Thoracic aorta (tissue), 2 donors: ENCODE measurements around the gene TOMM40L. TPM values are rescaled to one million over a fixed set of nuclear protein-coding genes. Genes with fewer than 3 reads are reported as not detected.

Experiments used
- ATAC-seq: fragments of 150-250 bp; one replicate; pipeline ENCODE4 v1.8.0; 2017; ENCODE audit warnings: low read depth; ENCODE audit not compliant: insufficient number of reproducible peaks, low FRiP score
- DNase-seq: peaks from one replicate; pipeline ENCODE4 v3.0.0-alpha.2; 2020; ENCODE audit warnings: low spot score
- H3K27ac ChIP-seq, 2 donors: fragments of 200-600 bp; sonication (generic); 1 replicate in 1 of 2; 2 replicates in 1 of 2; pipeline ENCODE4 v1.5.1; 2016; ENCODE audit warnings: mild to moderate bottlenecking in 2 of 2, moderate library complexity in 2 of 2
- H3K27me3 ChIP-seq: fragments of 200-600 bp; sonication (generic); replicated peaks from 2 replicates; pipeline ENCODE4 v1.6.0; 2016; ENCODE audit warnings: mild to moderate bottlenecking; ENCODE audit not compliant: insufficient read depth
- H3K36me3 ChIP-seq: fragments of 200-600 bp; sonication (generic); one replicate; pipeline ENCODE4 v1.5.1; 2016
- H3K4me1 ChIP-seq, 2 donors: fragments of 200-600 bp; sonication (generic); 1 replicate in 1 of 2; 2 replicates in 1 of 2; pipeline versions ENCODE4 v1.5.1 to v1.6.0; 2016; ENCODE audit warnings: low read depth in 2 of 2, mild to moderate bottlenecking in 1 of 2; ENCODE audit not compliant: control insufficient read depth in 1 of 2
- H3K4me3 ChIP-seq: fragments of 200-600 bp; sonication (generic); 2 replicates; pipeline ENCODE4 v1.5.1; 2016; ENCODE audit warnings: mild to moderate bottlenecking
- H3K9me3 ChIP-seq: fragments of 200-600 bp; sonication (generic); 2 replicates; pipeline ENCODE4 v1.5.1; 2016
- total RNA-seq, 2 donors: library from RNA; depleted of rRNA; stranded (reverse); fragments of >200 nt; gene quantifications; one replicate each; pipeline versions ENCODE4 v1.1.0 to v1.2.3, GENCODE V29; 2016
- TF ChIP-seq, protein P1 (sequence below): fragments of 200-600 bp; sonication (generic); IDR thresholded peaks from one replicate; pipeline ENCODE4 v1.5.1; 2019; ENCODE audit warnings: antibody characterized with exemption

The TOMM40L gene
- total RNA-seq, 2 donors from 2014 or later, result 12.8 to 13.4 TPM

DNA sequence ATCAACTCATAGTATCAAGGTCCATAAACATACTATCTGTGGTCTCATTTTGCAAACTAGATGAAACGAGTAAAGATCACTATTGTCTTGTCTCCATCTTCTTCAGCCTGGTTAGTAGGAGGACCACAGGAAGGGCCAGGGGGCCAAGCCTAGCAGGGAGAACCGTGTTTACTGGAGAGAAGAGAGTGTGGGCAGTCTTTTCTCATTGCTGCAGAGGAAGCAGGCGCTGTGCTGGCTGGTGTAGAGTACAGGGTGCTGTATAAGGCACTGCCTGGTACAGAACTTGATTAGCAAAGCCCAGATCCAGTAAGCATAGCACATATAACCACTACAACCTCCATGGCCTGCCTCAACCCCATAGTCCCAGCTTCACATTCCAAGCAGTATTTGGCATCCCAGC is 38.5 kb upstream of the TOMM40L start:
- Histone ChIP-seq H3K4me1 (peaks cover 4 to 6% of the 10 kb centered on the region in 2 donors), H3K9me3 (no peaks in the 10 kb centered on the region), H3K27ac (no peak overlapping the region), H3K36me3 (no peaks in the 10 kb centered on the region), H3K27me3 (no peaks in the 10 kb centered on the region), H3K4me3 (no peak overlapping the region)
- no peak for DNase-seq
- TF ChIP-seq, protein P1, sequence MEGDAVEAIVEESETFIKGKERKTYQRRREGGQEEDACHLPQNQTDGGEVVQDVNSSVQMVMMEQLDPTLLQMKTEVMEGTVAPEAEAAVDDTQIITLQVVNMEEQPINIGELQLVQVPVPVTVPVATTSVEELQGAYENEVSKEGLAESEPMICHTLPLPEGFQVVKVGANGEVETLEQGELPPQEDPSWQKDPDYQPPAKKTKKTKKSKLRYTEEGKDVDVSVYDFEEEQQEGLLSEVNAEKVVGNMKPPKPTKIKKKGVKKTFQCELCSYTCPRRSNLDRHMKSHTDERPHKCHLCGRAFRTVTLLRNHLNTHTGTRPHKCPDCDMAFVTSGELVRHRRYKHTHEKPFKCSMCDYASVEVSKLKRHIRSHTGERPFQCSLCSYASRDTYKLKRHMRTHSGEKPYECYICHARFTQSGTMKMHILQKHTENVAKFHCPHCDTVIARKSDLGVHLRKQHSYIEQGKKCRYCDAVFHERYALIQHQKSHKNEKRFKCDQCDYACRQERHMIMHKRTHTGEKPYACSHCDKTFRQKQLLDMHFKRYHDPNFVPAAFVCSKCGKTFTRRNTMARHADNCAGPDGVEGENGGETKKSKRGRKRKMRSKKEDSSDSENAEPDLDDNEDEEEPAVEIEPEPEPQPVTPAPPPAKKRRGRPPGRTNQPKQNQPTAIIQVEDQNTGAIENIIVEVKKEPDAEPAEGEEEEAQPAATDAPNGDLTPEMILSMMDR, result no peak
- no peak for ATAC-seq

DNA sequence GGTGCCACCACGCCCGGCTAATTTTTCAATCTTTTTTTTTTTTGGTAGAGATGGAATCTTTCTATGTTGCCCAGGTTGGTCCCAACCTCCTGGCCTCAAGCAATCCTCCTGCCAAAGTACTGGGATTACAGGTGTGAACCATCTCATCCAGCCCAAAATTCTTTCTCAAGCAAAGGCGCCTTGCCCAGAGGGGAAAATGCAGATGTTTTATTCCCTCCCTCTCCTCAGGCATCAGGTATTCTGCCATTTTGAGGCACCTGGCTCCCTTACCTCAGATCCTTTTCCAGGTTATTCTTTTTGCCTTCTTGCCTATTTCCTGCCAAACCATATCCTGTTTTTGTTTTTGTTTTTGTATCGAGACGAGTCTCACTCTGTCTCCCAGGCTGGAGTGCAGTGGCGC is 37.5 kb upstream of the TOMM40L start:
- ATAC-seq, result no peak
- Histone ChIP-seq H3K4me3 (no peak overlapping the region), H3K4me1 (peaks cover 4 to 6% of the 10 kb centered on the region in 2 donors), H3K9me3 (no peaks in the 10 kb centered on the region), H3K27ac (no peak overlapping the region), H3K27me3 (no peaks in the 10 kb centered on the region), H3K36me3 (no peaks in the 10 kb centered on the region)
- DNase-seq, result no peak
- TF ChIP-seq, protein P1, result no peak

DNA sequence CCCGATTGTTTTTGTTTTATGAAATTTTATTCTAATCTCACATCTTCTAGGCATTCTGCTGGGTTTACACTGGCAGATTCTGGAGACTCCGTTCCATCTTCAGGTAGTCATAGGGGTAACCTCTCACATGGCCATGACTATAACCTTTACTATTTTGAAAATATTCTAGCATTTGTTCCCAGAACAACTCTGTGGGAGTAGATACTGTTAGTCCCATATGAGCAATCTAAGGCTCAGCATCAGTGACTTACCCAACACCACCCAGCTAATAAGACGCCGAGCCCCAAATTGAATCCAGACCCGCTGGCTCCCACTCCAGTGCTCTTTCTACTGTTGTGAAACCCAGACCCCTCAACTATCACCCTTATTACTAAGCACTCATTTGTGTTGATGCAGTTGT is 36.8 kb upstream of the TOMM40L start:
- Histone ChIP-seq H3K4me1 (peaks cover 4 to 6% of the 10 kb centered on the region in 2 donors), H3K4me3 (no peak overlapping the region), H3K27ac (no peak overlapping the region), H3K36me3 (no peaks in the 10 kb centered on the region), H3K27me3 (no peaks in the 10 kb centered on the region), H3K9me3 (no peaks in the 10 kb centered on the region)
- TF ChIP-seq, protein P1, result no peak
- DNase-seq (no peak), ATAC-seq (no peak)

DNA sequence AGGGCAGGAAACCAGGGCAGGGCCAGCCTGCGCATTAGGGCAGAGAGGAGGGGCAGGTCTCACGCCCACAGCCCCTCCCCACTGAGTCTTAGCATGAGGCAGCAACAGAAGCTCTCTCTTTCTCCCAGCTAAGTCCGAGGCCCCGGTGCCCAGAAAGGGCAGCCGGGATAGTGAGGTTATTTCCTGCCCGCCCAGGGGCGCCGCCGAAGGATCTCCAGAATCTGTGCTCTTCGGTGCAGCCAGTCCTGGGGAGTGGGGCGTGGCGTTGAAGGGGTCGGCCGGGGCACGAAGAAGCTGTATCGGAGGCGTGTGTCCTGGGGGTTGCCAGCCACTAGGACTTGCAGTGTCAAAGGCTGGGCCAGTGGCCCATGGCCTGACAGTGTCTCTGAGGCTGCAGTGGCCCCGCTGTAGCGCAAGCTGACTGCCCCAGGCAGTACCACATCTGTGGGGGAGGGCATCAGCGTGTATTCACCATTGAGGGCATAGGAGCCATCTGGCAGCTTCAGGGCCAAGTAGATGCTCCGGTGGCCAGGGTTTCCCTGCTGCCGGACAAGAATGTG is 34.8 kb upstream of the TOMM40L start:
- H3K4me1 ChIP-seq, result no peaks in the 10 kb centered on the region
- H3K9me3 ChIP-seq, result no peaks in the 10 kb centered on the region
- DNase-seq, result no peak
- H3K27ac ChIP-seq, result no peak overlapping the region
- ATAC-seq, result no peak
- no peaks in the 10 kb centered on the region for H3K36me3 ChIP-seq
- H3K27me3 ChIP-seq, result no peaks in the 10 kb centered on the region
- TF ChIP-seq, protein P1, result no peak
- no peak overlapping the region for H3K4me3 ChIP-seq

DNA sequence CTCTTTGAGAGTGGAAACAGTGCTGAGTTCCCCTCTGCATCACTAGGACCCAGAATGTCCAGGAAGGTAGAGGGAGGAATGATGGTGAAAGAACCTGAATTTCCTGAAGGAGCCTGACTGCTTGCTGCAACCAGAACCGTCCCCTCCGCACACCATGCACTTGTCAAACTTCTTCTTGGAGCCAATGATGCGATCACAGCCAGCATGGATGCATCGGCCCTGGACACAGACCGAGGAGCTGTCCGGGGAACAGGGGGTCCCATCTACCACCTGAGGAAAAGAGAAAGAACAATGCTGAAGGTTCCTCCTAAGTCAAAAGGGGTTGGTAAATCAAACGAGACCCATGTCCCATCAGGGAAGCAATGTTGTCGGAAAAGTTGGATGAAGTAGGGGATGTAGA is 33.9 kb upstream of the TOMM40L start:
- H3K27ac ChIP-seq, result no peak overlapping the region
- H3K36me3 ChIP-seq, result no peaks in the 10 kb centered on the region
- no peaks in the 10 kb centered on the region for H3K4me1 ChIP-seq
- ATAC-seq (no peak), DNase-seq (no peak)
- no peaks in the 10 kb centered on the region for H3K27me3 ChIP-seq
- no peaks in the 10 kb centered on the region for H3K9me3 ChIP-seq
- no peak overlapping the region for H3K4me3 ChIP-seq
- TF ChIP-seq, protein P1, result no peak
